SIG-M5 (cell line): ENCODE measurements around the gene PFDN6.

Experiments
- DNase-seq: peaks from one replicate; lab custom pipeline; 2025; lab: John Stamatoyannopoulos, UW

PFDN6 gene

DNA sequence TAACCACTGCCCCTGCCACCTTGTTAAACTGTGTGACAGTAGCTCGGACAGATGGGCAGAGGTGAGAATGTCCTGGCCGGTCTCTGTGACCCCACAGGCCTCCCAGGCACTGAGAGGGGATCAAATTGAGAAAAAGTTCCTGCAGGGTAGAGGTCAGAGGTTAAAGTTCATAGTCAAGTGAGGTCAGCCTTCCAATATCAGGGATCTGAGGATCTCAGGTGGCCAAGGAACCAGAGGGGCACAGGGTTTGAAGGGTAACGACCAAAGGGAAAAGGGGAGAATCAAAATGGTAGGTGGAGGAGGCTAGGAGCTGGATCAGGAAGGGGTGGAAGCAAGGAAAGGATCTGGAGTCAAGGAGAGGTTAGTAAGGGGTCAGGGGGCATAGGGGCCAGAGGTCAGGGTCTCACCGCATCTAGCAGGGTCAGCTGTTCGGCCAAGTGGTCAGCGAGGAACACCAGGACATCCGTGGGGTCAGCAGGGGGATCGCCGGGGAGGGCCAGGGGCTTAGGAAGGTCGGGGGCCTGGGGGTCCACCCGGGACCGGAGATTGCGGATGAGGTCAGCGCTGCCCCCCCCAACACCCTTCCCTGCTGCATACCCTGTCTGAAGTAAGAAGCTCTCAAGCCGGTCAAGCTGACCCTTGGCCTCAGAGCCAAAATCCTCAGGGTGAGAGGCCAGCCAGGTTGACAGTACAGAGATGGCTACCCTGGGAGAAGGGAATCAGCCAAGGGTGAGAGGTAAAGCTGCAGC is 6.4 kb downstream of the PFDN6 start:
- DNase-seq, result no peak

- DNase-seq, result no peak
Observed at GRCh38 chr6:33296797-33297405, 7.5 kb downstream of the PFDN6 start.

DNA sequence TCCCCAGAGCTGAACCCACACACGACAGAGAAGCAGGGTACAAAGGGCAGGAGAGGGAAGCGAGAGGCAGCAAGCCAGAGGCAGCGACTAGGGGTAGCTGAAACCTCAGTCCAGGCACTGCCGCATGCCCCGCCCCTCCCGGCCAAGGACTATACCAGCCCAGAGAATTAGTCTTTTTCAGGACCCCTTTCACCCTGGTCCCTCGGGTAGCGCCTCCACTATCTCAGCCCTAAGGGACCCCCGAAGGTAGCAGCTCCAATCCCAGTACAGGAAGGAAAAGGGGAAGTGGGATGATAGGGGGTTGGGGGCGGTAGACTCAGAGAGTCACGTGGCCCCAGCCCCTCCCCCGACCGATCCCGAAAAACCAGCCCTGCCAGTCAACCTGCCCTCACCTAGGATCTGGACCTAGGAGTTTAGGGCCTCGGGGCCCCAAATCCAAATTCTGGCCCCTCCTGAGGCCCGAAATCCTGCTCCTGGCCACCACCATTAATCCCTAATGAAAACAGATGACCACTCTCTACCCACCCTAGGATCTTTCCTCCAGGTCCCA is 8.1 kb downstream of the PFDN6 start:
- DNase-seq, result no peak

DNA sequence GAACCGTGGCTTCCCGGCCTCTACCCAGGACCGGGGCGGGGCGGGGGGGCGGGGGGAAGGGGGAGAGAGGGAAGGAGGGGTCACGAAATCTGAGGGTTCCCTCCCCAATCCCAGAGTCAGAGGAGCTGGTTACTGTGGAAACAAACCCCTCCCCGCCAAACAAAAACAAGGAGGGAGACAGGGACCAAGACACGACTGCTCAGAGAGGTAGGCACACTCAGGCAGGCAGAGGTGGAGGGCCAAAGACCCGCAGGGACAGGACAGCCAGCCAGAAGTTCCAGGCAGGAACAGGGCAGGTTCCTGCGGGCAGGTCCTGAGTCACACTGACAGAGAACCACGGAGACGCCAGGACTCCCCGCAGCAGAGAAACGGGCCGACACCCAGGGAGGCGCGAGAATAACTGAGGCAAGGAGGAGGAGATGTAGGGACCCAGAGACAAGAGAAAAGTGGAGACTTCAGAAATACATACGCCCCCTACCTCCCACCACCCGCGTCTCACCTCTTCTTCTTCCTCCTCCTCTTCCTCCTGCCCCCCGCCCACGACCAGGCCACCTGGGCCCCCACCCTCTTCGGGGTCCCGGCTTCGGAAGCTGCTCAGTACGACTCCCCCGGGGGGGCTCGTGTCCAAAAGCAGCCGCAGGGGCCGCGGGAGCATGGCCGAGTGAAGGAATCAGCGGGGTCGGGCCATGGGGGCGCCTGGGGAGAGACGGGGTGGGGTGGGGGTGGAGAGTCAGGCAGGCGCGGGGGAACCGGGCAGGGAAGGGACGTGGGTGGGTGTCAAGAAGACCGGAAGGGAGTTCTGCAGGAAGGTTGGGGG is 8.8 kb downstream of the PFDN6 start:
- peak; percentile 45 for DNase-seq

- no peak for DNase-seq
Observed at GRCh38 chr6:33298773-33299236, 9.4 kb downstream of the PFDN6 start, which contains the start of gene RGL2. TSS of gene RGL2 (minus strand) at chr6:33298942. CDS start at chr6:33298610, 332 bp downstream.

- peak; percentile 62 for DNase-seq
Observed at GRCh38 chr6:33299237-33299944, 10.0 kb downstream of the PFDN6 start.

GRCh38 chr6:33301877-33302276 is 12.5 kb downstream of the PFDN6 start:
- DNase-seq, result no peak

- no peak for DNase-seq
Observed at GRCh38 chr6:33304216-33304615, 14.8 kb downstream of the PFDN6 start.

DNA sequence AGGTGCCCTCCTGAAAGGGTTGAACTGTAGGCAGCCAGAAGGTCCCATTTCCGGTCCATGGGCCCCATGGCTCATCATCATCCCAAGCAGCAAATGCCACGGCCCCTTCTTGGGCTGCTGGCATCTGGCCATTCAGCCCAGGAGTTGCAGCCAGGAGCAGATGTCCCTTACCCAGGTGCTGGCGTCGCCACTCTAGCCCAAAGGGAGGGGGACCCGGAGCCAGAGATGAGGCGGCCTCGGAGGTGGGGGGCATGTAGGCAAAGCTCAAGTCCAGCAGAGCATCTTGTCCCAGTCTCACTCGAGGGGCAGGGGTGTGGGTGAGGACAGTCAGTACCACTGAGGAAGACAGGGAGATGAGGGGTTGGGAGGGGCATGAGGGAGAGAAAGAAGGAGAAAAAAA is 15.7 kb downstream of the PFDN6 start:
- no peak for DNase-seq

DNA sequence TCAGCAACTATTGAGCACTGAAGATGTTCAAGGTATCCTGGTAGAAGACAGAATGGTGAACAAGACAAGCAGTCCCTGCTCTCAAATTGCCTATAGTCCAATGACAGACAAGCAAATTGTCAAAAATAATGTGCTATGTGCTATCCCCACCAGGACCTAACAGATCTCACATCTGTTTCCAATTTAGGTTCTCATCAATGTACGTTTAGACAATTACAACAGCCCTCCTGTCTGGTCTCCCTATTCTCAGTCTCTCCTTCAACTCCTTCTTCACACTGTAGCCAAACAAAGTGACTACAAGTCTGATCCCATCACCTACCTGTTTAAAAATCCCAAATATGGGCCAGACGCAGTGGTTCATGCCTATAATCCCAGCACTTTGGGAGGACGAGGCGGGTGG is 17.0 kb downstream of the PFDN6 start:
- DNase-seq, result no peak

GRCh38 chr6:33312361-33313104 is 23.1 kb downstream of the PFDN6 start:
- DNase-seq, result no peak

DNA sequence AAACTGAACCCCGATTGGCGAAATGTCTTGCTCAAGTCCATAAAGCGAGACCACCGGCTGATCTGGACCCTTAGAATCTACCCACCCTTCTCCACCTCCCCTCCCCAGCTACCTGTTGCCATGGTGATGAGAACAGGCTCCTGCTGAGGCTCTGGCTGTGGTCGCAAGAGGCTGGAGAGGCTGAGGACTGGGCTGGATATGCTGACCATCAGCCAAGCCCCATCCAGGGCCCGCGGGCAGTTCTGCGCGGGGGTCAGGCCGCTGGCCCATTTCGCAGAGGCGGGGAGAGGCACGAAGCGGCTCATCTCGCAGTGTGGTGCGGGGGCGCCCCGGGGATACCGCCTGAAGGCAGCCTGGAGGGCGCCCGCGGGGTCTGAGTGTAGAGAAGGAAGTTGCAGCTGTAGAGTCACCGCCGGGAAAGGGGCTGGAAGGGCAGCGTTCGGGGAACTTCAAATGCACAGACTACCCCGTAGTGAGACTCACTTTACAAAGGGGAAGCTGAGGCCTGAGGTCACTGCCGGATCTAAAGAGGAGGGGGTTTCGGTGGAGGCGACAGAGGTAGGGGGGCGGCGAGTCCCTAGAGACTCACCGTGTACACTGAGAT is 23.8 kb downstream of the PFDN6 start:
- DNase-seq, result no peak

DNA sequence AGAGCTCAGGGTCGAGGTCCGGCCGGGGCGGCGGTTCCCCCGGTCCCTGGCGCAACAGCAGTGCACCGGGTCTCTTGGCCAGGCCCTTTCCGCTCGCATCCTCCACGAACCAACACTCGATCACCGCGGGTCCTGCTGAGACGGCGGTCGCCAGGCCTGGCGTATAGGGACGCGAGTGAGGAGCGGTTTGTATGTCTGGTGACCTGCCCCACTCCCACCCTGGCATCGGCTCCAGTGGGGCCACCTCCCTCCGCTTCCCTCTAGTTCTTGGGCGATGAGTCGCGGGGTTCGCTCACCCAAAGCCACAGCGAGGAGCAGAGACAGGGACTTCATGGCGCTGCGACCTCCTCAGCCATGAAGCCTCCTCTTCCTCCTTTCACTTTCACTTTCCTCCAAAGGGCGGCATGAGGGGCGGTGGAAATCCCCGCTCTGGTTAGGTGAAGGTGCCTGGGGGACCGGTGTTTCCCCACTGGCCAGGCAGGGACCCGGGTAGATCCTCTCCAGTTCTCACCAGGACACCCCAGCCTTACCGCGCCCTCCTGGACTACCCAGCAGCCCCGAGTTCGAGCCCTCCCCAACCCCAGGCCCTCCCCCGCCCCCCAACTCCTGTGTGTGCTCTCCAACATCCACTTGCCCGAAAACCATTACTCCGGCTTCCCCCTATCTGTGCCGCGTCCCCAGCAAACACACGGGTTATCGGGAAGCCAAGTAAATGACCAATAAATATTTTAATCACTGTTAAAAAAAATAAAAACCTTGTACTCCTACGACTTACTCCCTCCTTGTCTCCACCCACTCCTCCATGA is 24.5 kb downstream of the PFDN6 start, which contains the start of gene TAPBP:
TSS of gene TAPBP (minus strand) at position 370 of the 806 bp plus-strand sequence. CDS start at position 333, 37 bp downstream.
- DNase-seq, result no peak

DNA sequence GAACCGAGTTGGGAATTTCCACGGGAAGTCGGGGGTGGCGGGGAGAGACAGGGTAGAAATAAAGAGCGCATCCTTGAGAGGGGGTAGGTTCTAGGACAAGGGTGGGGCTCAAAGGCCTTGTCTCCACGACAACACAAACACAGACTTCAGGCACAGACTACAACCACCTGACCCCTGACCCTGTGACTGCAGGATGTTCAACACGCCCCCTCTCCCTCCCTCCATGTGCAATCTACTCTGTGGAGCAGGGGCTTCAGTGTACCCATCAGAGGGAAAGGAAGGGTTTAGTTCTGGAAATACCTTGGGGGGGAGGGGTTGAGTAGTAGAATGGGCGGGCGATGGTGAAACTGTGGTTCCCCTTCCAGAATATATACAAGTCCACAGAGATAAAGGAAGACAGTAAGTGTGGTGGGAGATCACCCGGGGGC is 25.1 kb downstream of the PFDN6 start:
- DNase-seq, result no peak

DNA sequence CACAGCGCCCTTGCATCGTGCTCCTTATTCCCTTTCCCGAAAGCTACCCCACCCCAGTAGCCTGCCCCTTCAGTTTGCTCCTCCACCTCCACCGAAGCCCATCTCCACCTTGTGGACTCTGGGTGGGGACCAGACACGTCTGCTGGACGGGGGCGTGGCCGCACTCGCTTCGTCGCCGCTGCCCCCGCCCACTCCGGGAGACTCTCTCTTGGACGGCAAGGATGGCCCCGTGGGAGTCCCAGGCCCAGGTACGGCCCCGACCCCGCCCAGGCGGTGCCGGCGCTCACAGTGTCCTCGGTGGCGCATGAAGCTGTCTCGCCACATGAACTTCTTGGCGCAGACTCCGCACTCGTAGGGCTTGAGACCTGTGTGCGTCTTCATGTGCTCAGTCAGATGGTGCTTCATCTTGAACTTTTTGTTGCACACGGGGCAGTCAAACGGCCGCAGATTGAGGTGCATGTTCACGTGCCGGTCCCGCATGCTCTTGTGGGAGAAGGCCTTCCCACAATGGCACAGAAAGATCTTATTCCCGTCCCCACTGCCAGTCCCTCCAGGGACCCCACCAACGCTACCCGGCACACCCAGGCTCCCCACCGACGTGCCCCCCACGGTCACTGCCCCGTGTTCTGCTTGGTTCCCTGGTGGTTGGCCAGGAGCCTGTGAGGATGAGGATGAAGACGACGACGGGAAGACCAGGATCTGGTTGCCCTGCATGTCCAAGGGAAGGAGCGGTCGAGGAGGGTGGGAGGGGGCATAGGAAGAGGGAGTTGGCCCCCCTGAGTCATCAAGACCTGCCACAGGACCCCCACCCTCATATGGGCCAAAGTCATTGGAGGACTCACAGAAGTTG is 25.8 kb downstream of the PFDN6 start:
- DNase-seq, result no peak

GRCh38 chr6:33315793-33316602 is 26.6 kb downstream of the PFDN6 start:
- DNase-seq, result no peak

GRCh38 chr6:33316603-33317418 is 27.4 kb downstream of the PFDN6 start:
- no peak for DNase-seq
